ENCODE data around the gene HACD1. TPM values are rescaled to one million over a fixed set of nuclear protein-coding genes. Genes with fewer than 3 reads are reported as not detected.

Gene HACD1
- total and polyA plus RNA-seq, 10 of the 15 experiments (the other 5 are each of a cell fraction or from before 2014, with no cell fraction given): 0.22 to 1.5 (median 0.78) TPM; not detected in 1

- ChIA-PET CTCF (interaction anchor here (0.6 to 0.8 kb wide), 3 partner anchors 18 to 151 kb away, joined by 3 read pairs; no protein-coding TSS in a partner anchor), RAD21 (ENCODE audit: unreplicated experiment) (interaction anchor here (0.7 kb wide), 1 partner anchor 244 kb away, joined by 4 read pairs; no protein-coding TSS in a partner anchor), POLR2A (no interaction called here), SMC1A (ENCODE audit: uncharacterized antibody, unreplicated experiment) (interaction anchor here (0.7 to 1.8 kb wide), 5 partner anchors 18 to 78 kb away, joined by 3 to 7 read pairs (median 3); partner anchors contain the start of gene STAM)
- BruUV-seq (replicated peaks): no TSS peak
- Histone ChIP-seq H3K9ac (ENCODE audit: control insufficient read depth, insufficient read depth, low read length) (no peak overlapping the region), H3K4me2 (ENCODE audit: control insufficient read depth, insufficient read depth) (no peak overlapping the region), H3K4me3 (no peak overlapping the region), H3K27me3 (replicated peaks in 1 of 2; ENCODE audit: control insufficient read depth in 2 of 2, insufficient read depth in 2 of 2, low read length in 1 of 2) (no peaks in the 10 kb centered on the region), H3K36me3 (ENCODE audit: control insufficient read depth in 2 of 2, insufficient read depth in 2 of 2, low read length in 1 of 2) (no peaks in the 10 kb centered on the region), H3K9me3 (replicated peaks; ENCODE audit: control insufficient read depth, insufficient read depth, low read length) (no peaks in the 10 kb centered on the region), H3K79me2 (ENCODE audit: control insufficient read depth, insufficient read depth, low read length) (no peaks in the 10 kb centered on the region), H3K27ac (ENCODE audit: control insufficient read depth, insufficient read depth) (no peak overlapping the region), H2AFZ (ENCODE audit: control insufficient read depth, low read depth, low read length) (no peak overlapping the region), H4K20me1 (ENCODE audit: control insufficient read depth, insufficient read depth) (no peaks in the 10 kb centered on the region), H3K4me1 (ENCODE audit: control insufficient read depth, insufficient read depth, low read length) (no peaks in the 10 kb centered on the region)
- in situ Hi-C loops (cut with MboI) (no loop called here), intact Hi-C loops (cut with micrococcal nuclease; ENCODE audit: unreplicated experiment) (no loop called here)
- DNase-seq (ENCODE audit: low read depth, low spot score) (no peak), FAIRE-seq (no peak), ATAC-seq (peak; percentile 60)
- 29% methylated on average over 1 of the region's 1 CpG for WGBS (ENCODE audit: insufficient coverage, insufficient replicate concordance, low lambda C conversion rate, missing lambda C conversion rate)
- TF ChIP-seq IKZF2 (IDR thresholded peaks at IDR 0.05): peak in 1 of 2 experiments; percentile 15; a peak in 1 of 4 replicates
- peak; percentile 35; the same call in 1 of the 2 replicates for TF ChIP-seq RUNX3 (IDR thresholded peaks at IDR 0.05; ENCODE audit: low read length)
- 0 out of 2 replicates have a peak, but pooled peaks have one; percentile 53 for TF ChIP-seq CBX5 (IDR thresholded peaks at IDR 0.05; ENCODE audit: low read depth)
- peak; percentile 48; the same call in 1 of the 2 replicates for TF ChIP-seq JUNB (IDR thresholded peaks at IDR 0.05)
- no peak for TF ChIP-seq MLLT1 (IDR thresholded peaks at IDR 0.05)
- TF ChIP-seq CHD4 (IDR thresholded peaks at IDR 0.05): no peak
These were observed 9.5 kb upstream of the HACD1 start for GRCh38 chr10:17626656-17627055.

DNA sequence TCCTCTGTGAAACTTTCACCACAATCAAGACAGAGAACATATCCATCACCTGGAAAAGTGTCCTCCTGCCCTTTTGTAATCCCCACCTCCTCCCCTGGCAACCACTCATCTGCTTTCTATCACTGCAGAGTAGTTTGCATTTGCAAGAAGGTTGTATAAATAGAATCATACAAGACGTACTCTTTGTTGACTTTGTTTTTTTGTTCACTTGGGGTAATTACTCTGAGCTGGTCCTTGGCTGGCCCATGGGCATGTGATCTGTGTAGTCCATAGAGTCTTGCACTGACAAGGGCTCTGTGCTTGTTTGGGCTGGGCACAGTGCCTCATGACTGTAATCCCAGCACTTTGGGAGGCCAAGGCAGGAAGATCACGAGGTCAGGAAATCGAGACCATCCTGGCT, 7.8 kb upstream of the HACD1 start:
- no peak overlapping the region for H2AFZ ChIP-seq (ENCODE audit: control insufficient read depth, low read depth, low read length)
- no peaks in the 10 kb centered on the region for H3K36me3 ChIP-seq (ENCODE audit: control insufficient read depth in 2 of 2, insufficient read depth in 2 of 2, low read length in 1 of 2)
- RAD21 ChIA-PET (ENCODE audit: unreplicated experiment): no interaction called here
- no peak overlapping the region for H3K9ac ChIP-seq (ENCODE audit: control insufficient read depth, insufficient read depth, low read length)
- 32% methylated on average over 3 of the region's 3 CpGs for WGBS (ENCODE audit: insufficient coverage, insufficient replicate concordance, low lambda C conversion rate, missing lambda C conversion rate)
- DNase-seq (ENCODE audit: low read depth, low spot score) (no peak), FAIRE-seq (no peak), ATAC-seq (no peak)
- CTCF ChIA-PET: interaction anchor here (1.3 kb wide), 1 partner anchor 16 kb away, joined by 6 read pairs; no protein-coding TSS in a partner anchor
- in situ Hi-C loops (cut with MboI) (no loop called here), intact Hi-C loops (cut with micrococcal nuclease; ENCODE audit: unreplicated experiment) (no loop called here)
- no peaks in the 10 kb centered on the region for H3K27me3 ChIP-seq (replicated peaks in 1 of 2; ENCODE audit: control insufficient read depth in 2 of 2, insufficient read depth in 2 of 2, low read length in 1 of 2)
- SMC1A ChIA-PET (ENCODE audit: uncharacterized antibody, unreplicated experiment): no interaction called here
- POLR2A ChIA-PET: no interaction called here
- H3K4me1 ChIP-seq (ENCODE audit: control insufficient read depth, insufficient read depth, low read length): no peaks in the 10 kb centered on the region
- BruUV-seq (replicated peaks): no TSS peak
- no peak overlapping the region for H3K4me3 ChIP-seq
- H4K20me1 ChIP-seq (ENCODE audit: control insufficient read depth, insufficient read depth): no peaks in the 10 kb centered on the region
- no peaks in the 10 kb centered on the region for H3K9me3 ChIP-seq (replicated peaks; ENCODE audit: control insufficient read depth, insufficient read depth, low read length)
- no peaks in the 10 kb centered on the region for H3K79me2 ChIP-seq (ENCODE audit: control insufficient read depth, insufficient read depth, low read length)
- H3K27ac ChIP-seq (ENCODE audit: control insufficient read depth, insufficient read depth): no peak overlapping the region
- H3K4me2 ChIP-seq (ENCODE audit: control insufficient read depth, insufficient read depth): no peak overlapping the region
- TF ChIP-seq JUND (IDR thresholded peaks at IDR 0.05; ENCODE audit: low read depth, low read length): no peak
- no peak for TF ChIP-seq ZNF207 (IDR thresholded peaks at IDR 0.05; ENCODE audit: borderline replicate concordance)
- no peak for TF ChIP-seq POLR2A (IDR thresholded peaks at IDR 0.05; ENCODE audit: low read depth, low read length)
- TF ChIP-seq TARDBP (IDR thresholded peaks at IDR 0.05; ENCODE audit: borderline replicate concordance): no peak
- no peak for TF ChIP-seq NFXL1 (IDR thresholded peaks at IDR 0.05; ENCODE audit: borderline replicate concordance)
- TF ChIP-seq, protein P1, sequence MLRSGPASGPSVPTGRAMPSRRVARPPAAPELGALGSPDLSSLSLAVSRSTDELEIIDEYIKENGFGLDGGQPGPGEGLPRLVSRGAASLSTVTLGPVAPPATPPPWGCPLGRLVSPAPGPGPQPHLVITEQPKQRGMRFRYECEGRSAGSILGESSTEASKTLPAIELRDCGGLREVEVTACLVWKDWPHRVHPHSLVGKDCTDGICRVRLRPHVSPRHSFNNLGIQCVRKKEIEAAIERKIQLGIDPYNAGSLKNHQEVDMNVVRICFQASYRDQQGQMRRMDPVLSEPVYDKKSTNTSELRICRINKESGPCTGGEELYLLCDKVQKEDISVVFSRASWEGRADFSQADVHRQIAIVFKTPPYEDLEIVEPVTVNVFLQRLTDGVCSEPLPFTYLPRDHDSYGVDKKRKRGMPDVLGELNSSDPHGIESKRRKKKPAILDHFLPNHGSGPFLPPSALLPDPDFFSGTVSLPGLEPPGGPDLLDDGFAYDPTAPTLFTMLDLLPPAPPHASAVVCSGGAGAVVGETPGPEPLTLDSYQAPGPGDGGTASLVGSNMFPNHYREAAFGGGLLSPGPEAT (IDR thresholded peaks at IDR 0.05; ENCODE audit: low read depth): no peak
- TF ChIP-seq, protein P2, sequence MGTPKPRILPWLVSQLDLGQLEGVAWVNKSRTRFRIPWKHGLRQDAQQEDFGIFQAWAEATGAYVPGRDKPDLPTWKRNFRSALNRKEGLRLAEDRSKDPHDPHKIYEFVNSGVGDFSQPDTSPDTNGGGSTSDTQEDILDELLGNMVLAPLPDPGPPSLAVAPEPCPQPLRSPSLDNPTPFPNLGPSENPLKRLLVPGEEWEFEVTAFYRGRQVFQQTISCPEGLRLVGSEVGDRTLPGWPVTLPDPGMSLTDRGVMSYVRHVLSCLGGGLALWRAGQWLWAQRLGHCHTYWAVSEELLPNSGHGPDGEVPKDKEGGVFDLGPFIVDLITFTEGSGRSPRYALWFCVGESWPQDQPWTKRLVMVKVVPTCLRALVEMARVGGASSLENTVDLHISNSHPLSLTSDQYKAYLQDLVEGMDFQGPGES (IDR thresholded peaks at IDR 0.05): no peak
- no peak for TF ChIP-seq TCF7 (IDR thresholded peaks at IDR 0.05; ENCODE audit: borderline replicate concordance)
- TF ChIP-seq SUZ12 (IDR thresholded peaks at IDR 0.05; ENCODE audit: unreplicated experiment): no peak

All from GM12878 (cell line).